NCI-H1436 (cell line): ENCODE measurements around the gene CYP1A2.
"Not testable (repeated sequence)": the region's sequence is repeated elsewhere in the genome, so short reads cannot be mapped to it uniquely, and the experiment has no call there.

Experiments
- DNase-seq: peaks from one replicate; lab custom pipeline; 2025; lab: John Stamatoyannopoulos, UW

CYP1A2 gene

GRCh38 chr15:74776821-74777768 lies 28.4 kb downstream of the CYP1A2 start:
- DNase-seq: no peak

- no peak for DNase-seq
Measured at GRCh38 chr15:74777769-74778598, 29.3 kb downstream of the CYP1A2 start.

GRCh38 chr15:74778599-74778970 lies 29.9 kb downstream of the CYP1A2 start:
- no peak for DNase-seq

DNA sequence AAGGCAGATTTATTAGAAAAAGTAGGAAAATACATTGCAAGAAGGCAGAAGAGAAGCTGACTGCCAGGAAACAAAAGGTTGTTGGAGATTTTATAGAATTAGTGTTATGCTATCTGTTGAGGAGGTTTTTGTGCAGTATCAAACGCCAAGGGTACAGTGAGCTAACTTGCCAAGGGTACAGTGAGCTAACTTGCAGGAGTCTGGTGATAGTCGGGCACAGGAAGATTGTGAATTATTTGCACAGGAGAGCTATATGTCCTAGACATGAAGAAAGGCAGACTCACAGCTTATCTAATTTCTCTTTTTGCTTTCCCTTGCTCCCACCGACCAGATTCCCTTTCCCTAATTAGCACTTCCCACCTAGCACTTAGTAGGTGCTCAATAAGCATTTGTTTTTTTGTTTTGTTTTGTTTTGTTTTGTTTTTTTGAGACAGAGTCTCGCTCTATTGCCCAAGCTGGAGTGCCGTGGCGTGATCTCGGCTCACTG lies 30.6 kb downstream of the CYP1A2 start:
- DNase-seq: no peak

- no peak for DNase-seq
Measured at GRCh38 chr15:74780523-74781430, 32.1 kb downstream of the CYP1A2 start.

DNA sequence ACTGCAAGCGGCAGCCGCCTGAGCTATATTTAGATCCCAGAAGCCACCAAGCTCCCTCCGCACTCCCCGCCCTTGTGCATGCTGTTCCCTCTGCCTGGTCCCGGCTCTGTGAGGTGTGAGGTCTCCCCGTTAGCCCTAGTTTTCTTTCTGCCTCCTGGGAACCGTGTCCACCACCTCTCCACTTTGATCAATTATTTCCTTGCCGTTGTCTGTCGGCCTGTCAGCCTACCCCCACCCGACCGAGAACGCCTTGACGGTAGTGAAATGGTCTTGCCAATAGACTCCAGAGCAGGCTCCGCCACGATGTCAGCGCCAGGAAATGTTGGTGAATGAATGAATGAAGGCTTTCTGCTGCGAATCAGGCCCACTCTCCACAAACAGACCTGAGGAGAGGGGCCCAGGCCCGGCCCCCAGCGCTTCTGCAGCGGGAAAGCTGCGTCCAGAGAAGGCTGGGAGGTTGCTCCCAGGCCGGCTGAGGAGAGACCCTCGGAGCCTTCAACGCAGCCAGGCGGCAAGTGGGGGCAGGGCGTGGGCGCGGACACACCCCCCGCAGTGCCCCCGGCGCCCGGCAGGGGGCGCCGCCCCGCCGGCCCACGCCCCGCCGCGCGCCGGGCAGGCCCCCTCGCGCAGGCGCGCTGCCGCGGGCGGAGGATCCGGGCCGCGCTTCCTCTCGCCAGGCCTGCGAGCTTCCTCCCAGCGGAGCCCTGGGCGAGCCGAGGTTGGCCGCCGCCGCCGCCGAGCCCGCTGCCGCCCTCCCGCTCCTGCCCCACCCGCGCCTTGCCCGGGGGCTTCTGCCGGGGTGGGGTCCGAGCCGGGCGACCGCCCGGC lies 33.0 kb downstream of the CYP1A2 start, which contains the start of gene CSK:
TSS of gene CSK (plus strand) at position 650 of the 828 bp plus-strand sequence. CDS start 16,218 bp downstream, outside the sequence.
- DNase-seq: peak; percentile 67

- no peak for DNase-seq
Measured at GRCh38 chr15:74782259-74783071, 33.8 kb downstream of the CYP1A2 start.

GRCh38 chr15:74783072-74783807 lies 34.6 kb downstream of the CYP1A2 start:
- DNase-seq: no peak

- DNase-seq: no peak
Measured at GRCh38 chr15:74783808-74784175, 35.1 kb downstream of the CYP1A2 start.

- no peak for DNase-seq
Measured at GRCh38 chr15:74784426-74785193, 36.0 kb downstream of the CYP1A2 start.

GRCh38 chr15:74785194-74786032 lies 36.8 kb downstream of the CYP1A2 start:
- DNase-seq: no peak

- DNase-seq: not testable (repeated sequence)
Measured at GRCh38 chr15:74786081-74786480, 37.4 kb downstream of the CYP1A2 start.

DNA sequence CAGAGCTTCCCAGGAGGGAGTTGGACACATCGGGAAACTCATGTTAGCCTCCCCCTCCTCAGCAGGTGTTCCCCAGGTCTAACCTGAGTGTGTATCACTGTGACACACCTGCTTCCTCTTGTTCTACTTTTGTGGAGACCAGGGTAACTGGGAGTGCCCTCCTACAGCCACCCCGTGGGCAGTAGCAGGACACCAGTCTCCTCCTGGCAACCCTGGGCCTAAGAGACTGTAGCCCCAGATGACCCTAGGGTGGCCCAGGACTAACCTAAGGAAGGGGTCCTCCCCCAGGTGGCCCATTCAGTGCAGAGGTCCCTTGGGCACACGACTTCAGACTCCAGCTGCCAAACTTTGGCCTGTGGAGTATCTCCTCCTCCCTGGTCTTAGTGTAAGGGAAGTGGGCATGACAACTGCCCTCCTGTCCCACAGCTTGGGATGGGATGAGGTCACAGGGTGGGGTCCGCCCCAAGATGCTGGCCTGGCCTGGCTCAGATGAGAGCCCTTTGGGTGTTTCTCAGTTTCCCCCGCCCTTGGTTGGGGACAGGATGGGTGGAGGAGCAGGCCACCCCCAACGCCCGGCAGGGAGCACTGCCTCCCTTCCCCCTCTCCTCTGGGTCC lies 38.0 kb downstream of the CYP1A2 start:
- no peak for DNase-seq

GRCh38 chr15:74787251-74788041 lies 38.8 kb downstream of the CYP1A2 start:
- DNase-seq: peak; percentile 49

GRCh38 chr15:74788042-74788682 lies 39.5 kb downstream of the CYP1A2 start:
- no peak for DNase-seq
